A549 (cell line): Measurements from ENCODE around the gene CHML. TPM values are rescaled to one million over a fixed set of nuclear protein-coding genes. Genes with fewer than 3 reads are reported as not detected.

Experiments used
- ATAC-seq, 2 experiments: fragments of 200-7000 bp in 1 of 2; fragments of >200 bp in 1 of 2; cut with Nextera tagmentation in 1 of 2; cut with Tn5 transposase in 1 of 2; 3 replicates each; pipeline versions ENCODE4 v1.8.0 to v1.9.1; 2018 to 2020; ENCODE audit warnings: mild to moderate bottlenecking in 1 of 2, moderate library complexity in 1 of 2
- CTCF ChIA-PET: fragments of 300-600 bp; sonication (Branson Sonifier 250); formaldehyde crosslinking; extraction: SDS; loops from one replicate; lab custom pipeline; 2021; ENCODE audit warnings: antibody characterized with exemption, inconsistent platforms; lab: Yijun Ruan, JAX
- POLR2A ChIA-PET: fragments of 350-600 bp; formaldehyde crosslinking; extraction: SDS; loops from one replicate; lab custom pipeline; 2021; ENCODE audit warnings: antibody characterized with exemption, inconsistent platforms; lab: Yijun Ruan, JAX
- DNase-seq, 2 experiments: peaks; one replicate each; pipeline versions ENCODE4 v3.0.0 to v3.0.0-alpha.2; 2011 to 2016; ENCODE audit warnings: low read depth in 1 of 2, low spot score in 1 of 2
- FAIRE-seq: peaks from 2 replicates; lab custom pipeline; 2011; peaks lifted over from hg19 to GRCh38; lab: Jason Lieb, UNC
- H3K27ac ChIP-seq, 2 experiments: fragments of >200 bp; sonication (Bioruptor Twin); formaldehyde crosslinking; 3 replicates each; pipeline ENCODE4 v1.5.1; 2016 to 2017
- H3K4me1 ChIP-seq: fragments of >200 bp; sonication (Bioruptor Twin); formaldehyde crosslinking; 3 replicates; pipeline ENCODE4 v1.6.1; 2016
- H3K4me2 ChIP-seq: fragments of >200 bp; sonication (Bioruptor Twin); formaldehyde crosslinking; 3 replicates; pipeline ENCODE4 v1.6.1; 2016
- H3K4me3 ChIP-seq: fragments of >200 bp; sonication (Bioruptor Twin); formaldehyde crosslinking; 3 replicates; pipeline ENCODE4 v1.5.1; 2016
- H3K9me3 ChIP-seq: fragments of >200 bp; sonication (Bioruptor Twin); formaldehyde crosslinking; 3 replicates; pipeline ENCODE4 v1.6.1; 2016
- CBX2 ChIP-seq: fragments of 200-600 bp; sonication (generic); IDR thresholded peaks from 2 replicates; pipeline ENCODE4 v1.6.1; 2016; ENCODE audit warnings: low read depth, mild to moderate bottlenecking, borderline replicate concordance
- ELK1 ChIP-seq: fragments of 150-350 bp; IDR thresholded peaks from 2 replicates; pipeline ENCODE4 v1.6.1; 2014; ENCODE audit warnings: low read depth, mild to moderate bottlenecking, low read length
- FOSL2 ChIP-seq, 2 experiments: fragments of 450-650 bp in 1 of 2; fragments of >200 bp in 1 of 2; sonication (Bioruptor Twin) in 1 of 2; formaldehyde crosslinking; IDR thresholded peaks; 2 replicates each; pipeline versions ENCODE4 v1.5.0 to v1.6.1; 2016 to 2020; ENCODE audit warnings: mild to moderate bottlenecking in 1 of 2, moderate library complexity in 1 of 2
- HEYL ChIP-seq: fragments of 250-450 bp; sonication (Bioruptor Pico); IDR thresholded peaks from 2 replicates; pipeline ENCODE4 v1.8.0; 2021; ENCODE audit warnings: mild to moderate bottlenecking, moderate library complexity
- JUNB ChIP-seq: fragments of >200 bp; sonication (Bioruptor Twin); formaldehyde crosslinking; IDR thresholded peaks from 2 replicates; pipeline ENCODE4 v1.6.1; 2016
- KDM1A ChIP-seq: fragments of 200-600 bp; sonication (generic); IDR thresholded peaks from 2 replicates; pipeline ENCODE4 v1.6.1; 2016; ENCODE audit warnings: low read depth, mild to moderate bottlenecking
- MAFK ChIP-seq: fragments of 450-650 bp; IDR thresholded peaks from 2 replicates; pipeline ENCODE4 v1.6.1; 2014; ENCODE audit not compliant: partially characterized antibody
- NPAS2 ChIP-seq: fragments of 250-450 bp; sonication (Bioruptor Pico); IDR thresholded peaks from 2 replicates; pipeline ENCODE4 v1.8.0; 2022; ENCODE audit warnings: mild to moderate bottlenecking, moderate library complexity, borderline replicate concordance
- POLR2AphosphoS2 ChIP-seq: conservative IDR thresholded peaks from 2 replicates; pipeline ENCODE4 v1.6.1; 2012; ENCODE audit warnings: low read length, improper control_type of control experiment, inconsistent platforms
- TP53 ChIP-seq: fragments of 250-450 bp; sonication (Bioruptor Pico); IDR thresholded peaks from 2 replicates; pipeline ENCODE4 v1.5.0; 2021; ENCODE audit warnings: mild to moderate bottlenecking, moderate library complexity
- whole genome bisulfite sequencing: methylation state at CpG from one replicate; pipeline ENCODE4 v1.1.6; 2017; ENCODE audit errors: missing lambda C conversion rate; 5-methylcytosine and 5-hydroxymethylcytosine counted together
- polyA plus RNA-seq, 4 experiments: library from polyadenylated mRNA; depleted of rRNA in 3 of 4; stranded (reverse); fragments of >200 nt; fragmentation: RNase III in 1 of 4; extraction: RNeasy Plus Mini Kit Qiagen cat#74134 plus additional on column Dnase treatment in 1 of 4; gene quantifications; 2 replicates in 3 of 4; 3 replicates in 1 of 4; pipeline ENCODE4 v1.2.3, GENCODE V29; 2011 to 2017
- TF ChIP-seq, protein P1 (sequence below): IDR thresholded peaks from 2 replicates; pipeline ENCODE4 v1.6.1; 2012
- TF ChIP-seq, protein P2 (sequence below): fragments of 200-600 bp; sonication (generic); IDR thresholded peaks from 2 replicates; pipeline ENCODE4 v1.6.1; 2016; ENCODE audit warnings: antibody characterized with exemption, mild to moderate bottlenecking, moderate library complexity
- TF ChIP-seq, protein P3 (sequence below): fragments of >200 bp; sonication (Bioruptor Twin); formaldehyde crosslinking; IDR thresholded peaks from 3 replicates; pipeline ENCODE4 v1.5.1; 2016
- TF ChIP-seq, protein P4 (sequence below): fragments of 250-450 bp; sonication (Bioruptor Pico); IDR thresholded peaks from 2 replicates; pipeline ENCODE4 v1.5.0; 2020; ENCODE audit warnings: low read depth, mild to moderate bottlenecking, moderate library complexity

Gene CHML
- polyA plus RNA-seq, 2 of the 4 experiments (the other 2 are of a cell fraction): 8.8 to 15.2 TPM

- no peak for FAIRE-seq
- POLR2A ChIA-PET: no interaction called here
- H3K4me1 ChIP-seq: no peaks in the 10 kb centered on the region
- no peak overlapping the region for H3K27ac ChIP-seq
- TF ChIP-seq, protein P1, sequence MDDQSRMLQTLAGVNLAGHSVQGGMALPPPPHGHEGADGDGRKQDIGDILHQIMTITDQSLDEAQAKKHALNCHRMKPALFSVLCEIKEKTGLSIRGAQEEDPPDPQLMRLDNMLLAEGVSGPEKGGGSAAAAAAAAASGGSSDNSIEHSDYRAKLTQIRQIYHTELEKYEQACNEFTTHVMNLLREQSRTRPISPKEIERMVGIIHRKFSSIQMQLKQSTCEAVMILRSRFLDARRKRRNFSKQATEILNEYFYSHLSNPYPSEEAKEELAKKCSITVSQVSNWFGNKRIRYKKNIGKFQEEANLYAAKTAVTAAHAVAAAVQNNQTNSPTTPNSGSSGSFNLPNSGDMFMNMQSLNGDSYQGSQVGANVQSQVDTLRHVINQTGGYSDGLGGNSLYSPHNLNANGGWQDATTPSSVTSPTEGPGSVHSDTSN: no peak
- TF ChIP-seq FOSL2 (IDR thresholded peaks at IDR 0.05) (no peak), FOSL2 (CRISPR knock-in tag; IDR thresholded peaks at IDR 0.05) (no peak), HEYL (no peak), MAFK (peak; percentile 94)
- CTCF ChIA-PET: no interaction called here
- H3K9me3 ChIP-seq: no peaks in the 10 kb centered on the region
- WGBS: 64% methylated on average over 3 of the region's 3 CpGs
- DNase-seq: no peak
- no peak overlapping the region for H3K4me2 ChIP-seq
- H3K4me3 ChIP-seq: no peak overlapping the region
- no peak for ATAC-seq
These were observed 39.8 kb upstream of the CHML start for GRCh38 chr1:241679961-241680360.

- TF ChIP-seq ELK1: no peak
- TF ChIP-seq CBX2: no peak
- TF ChIP-seq KDM1A: no peak
- Histone ChIP-seq H3K9me3 (no peaks in the 10 kb centered on the region), H3K4me2 (no peak overlapping the region), H3K4me3 (no peak overlapping the region), H3K27ac (no peak overlapping the region), H3K4me1 (no peaks in the 10 kb centered on the region)
- ChIA-PET POLR2A (no interaction called here), CTCF (no interaction called here)
- no peak for ATAC-seq
- FAIRE-seq: no peak
- WGBS: 79% methylated on average over 4 of the region's 4 CpGs
- no peak for DNase-seq
These were observed 39.2 kb upstream of the CHML start for GRCh38 chr1:241679404-241679803.

DNA sequence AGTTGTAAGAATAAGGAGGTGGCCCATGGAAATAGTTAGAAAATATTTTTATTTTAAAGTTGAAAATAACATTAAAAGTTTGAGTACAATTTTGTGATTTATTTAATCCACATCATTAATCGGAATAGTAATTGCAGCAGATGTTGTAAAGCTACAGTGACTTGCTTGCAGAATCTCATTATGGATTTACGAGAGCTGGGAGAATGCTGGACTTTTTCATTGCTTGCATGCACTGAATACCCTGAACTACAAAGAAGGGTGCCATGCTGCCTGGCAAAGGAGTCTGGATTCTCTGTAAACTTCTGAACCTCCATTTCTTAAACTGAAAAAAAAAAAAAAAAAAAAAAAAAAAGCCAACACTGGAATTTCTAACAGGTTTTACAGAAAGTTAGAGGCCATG is 38.4 kb upstream of the CHML start:
- no peak overlapping the region for H3K4me3 ChIP-seq
- TF ChIP-seq POLR2AphosphoS2: no peak
- TF ChIP-seq, protein P2, sequence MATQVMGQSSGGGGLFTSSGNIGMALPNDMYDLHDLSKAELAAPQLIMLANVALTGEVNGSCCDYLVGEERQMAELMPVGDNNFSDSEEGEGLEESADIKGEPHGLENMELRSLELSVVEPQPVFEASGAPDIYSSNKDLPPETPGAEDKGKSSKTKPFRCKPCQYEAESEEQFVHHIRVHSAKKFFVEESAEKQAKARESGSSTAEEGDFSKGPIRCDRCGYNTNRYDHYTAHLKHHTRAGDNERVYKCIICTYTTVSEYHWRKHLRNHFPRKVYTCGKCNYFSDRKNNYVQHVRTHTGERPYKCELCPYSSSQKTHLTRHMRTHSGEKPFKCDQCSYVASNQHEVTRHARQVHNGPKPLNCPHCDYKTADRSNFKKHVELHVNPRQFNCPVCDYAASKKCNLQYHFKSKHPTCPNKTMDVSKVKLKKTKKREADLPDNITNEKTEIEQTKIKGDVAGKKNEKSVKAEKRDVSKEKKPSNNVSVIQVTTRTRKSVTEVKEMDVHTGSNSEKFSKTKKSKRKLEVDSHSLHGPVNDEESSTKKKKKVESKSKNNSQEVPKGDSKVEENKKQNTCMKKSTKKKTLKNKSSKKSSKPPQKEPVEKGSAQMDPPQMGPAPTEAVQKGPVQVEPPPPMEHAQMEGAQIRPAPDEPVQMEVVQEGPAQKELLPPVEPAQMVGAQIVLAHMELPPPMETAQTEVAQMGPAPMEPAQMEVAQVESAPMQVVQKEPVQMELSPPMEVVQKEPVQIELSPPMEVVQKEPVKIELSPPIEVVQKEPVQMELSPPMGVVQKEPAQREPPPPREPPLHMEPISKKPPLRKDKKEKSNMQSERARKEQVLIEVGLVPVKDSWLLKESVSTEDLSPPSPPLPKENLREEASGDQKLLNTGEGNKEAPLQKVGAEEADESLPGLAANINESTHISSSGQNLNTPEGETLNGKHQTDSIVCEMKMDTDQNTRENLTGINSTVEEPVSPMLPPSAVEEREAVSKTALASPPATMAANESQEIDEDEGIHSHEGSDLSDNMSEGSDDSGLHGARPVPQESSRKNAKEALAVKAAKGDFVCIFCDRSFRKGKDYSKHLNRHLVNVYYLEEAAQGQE: no peak
- no peak for TF ChIP-seq JUNB
- no peak for TF ChIP-seq NPAS2 (CRISPR knock-in tag)
- no peak for TF ChIP-seq TP53
- TF ChIP-seq, protein P3, sequence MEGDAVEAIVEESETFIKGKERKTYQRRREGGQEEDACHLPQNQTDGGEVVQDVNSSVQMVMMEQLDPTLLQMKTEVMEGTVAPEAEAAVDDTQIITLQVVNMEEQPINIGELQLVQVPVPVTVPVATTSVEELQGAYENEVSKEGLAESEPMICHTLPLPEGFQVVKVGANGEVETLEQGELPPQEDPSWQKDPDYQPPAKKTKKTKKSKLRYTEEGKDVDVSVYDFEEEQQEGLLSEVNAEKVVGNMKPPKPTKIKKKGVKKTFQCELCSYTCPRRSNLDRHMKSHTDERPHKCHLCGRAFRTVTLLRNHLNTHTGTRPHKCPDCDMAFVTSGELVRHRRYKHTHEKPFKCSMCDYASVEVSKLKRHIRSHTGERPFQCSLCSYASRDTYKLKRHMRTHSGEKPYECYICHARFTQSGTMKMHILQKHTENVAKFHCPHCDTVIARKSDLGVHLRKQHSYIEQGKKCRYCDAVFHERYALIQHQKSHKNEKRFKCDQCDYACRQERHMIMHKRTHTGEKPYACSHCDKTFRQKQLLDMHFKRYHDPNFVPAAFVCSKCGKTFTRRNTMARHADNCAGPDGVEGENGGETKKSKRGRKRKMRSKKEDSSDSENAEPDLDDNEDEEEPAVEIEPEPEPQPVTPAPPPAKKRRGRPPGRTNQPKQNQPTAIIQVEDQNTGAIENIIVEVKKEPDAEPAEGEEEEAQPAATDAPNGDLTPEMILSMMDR: no peak
- TF ChIP-seq, protein P1: no peak
- TF ChIP-seq, protein P4, sequence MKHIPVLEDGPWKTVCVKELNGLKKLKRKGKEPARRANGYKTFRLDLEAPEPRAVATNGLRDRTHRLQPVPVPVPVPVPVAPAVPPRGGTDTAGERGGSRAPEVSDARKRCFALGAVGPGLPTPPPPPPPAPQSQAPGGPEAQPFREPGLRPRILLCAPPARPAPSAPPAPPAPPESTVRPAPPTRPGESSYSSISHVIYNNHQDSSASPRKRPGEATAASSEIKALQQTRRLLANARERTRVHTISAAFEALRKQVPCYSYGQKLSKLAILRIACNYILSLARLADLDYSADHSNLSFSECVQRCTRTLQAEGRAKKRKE (CRISPR knock-in tag): no peak
- DNase-seq: no peak
- CTCF ChIA-PET: no interaction called here
- 89% methylated on average over 2 of the region's 2 CpGs for WGBS
- no peaks in the 10 kb centered on the region for H3K9me3 ChIP-seq
- POLR2A ChIA-PET: no interaction called here
- no peak for FAIRE-seq
- no peaks in the 10 kb centered on the region for H3K4me1 ChIP-seq
- H3K4me2 ChIP-seq: no peak overlapping the region
- no peak for ATAC-seq
- no peak overlapping the region for H3K27ac ChIP-seq
